ENCODE measurements around the gene WWOX.

Gene WWOX

DNA sequence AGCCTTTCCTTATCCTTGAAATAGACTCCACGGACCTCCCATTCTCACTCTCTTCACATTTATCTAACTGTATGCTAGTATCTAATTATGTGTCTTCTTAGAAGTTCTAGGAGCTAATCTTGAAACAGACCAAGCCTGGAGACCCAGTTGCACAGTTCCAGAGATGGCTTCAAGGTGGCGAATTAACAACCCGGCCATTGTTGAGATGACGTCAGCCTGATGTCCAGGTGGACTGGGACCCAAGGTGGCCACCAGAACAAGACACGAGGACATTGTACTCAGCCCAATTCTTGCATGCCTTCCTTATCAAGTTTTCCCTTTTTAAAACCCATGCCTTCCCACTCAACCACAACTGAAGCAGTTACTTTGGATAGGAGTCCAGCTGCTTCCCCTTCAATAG lies 29.5 kb upstream of the WWOX start:
- DNase-seq (ENCODE audit: low read depth, low spot score) = no peak
- TF ChIP-seq SUZ12 (IDR thresholded peaks at IDR 0.05; ENCODE audit: extremely low read depth, insufficient read depth, insufficient read length) (no peak), YY1 (IDR thresholded peaks at IDR 0.05; ENCODE audit: insufficient read depth, insufficient read length) (no peak), ZNF274 (IDR thresholded peaks at IDR 0.05; ENCODE audit: low read depth, low read length) (no peak)
- 0 out of 2 replicates have a peak, but pooled peaks cover 7% of the 10 kb centered on the region for H3K9me3 ChIP-seq (ENCODE audit: insufficient read depth, low read length)
- H3K4me1 ChIP-seq (ENCODE audit: insufficient read depth, insufficient read length) = no peaks in the 10 kb centered on the region
- no peak overlapping the region for H3K4me3 ChIP-seq (ENCODE audit: insufficient read length, low read depth)
- peaks cover 61% of the 10 kb centered on the region for H3K27me3 ChIP-seq (ENCODE audit: insufficient read depth, insufficient read length)
- H3K9ac ChIP-seq (ENCODE audit: insufficient read length, low read depth) = no peak overlapping the region
- H3K36me3 ChIP-seq (ENCODE audit: insufficient read depth, insufficient read length, low read length) = no peaks in the 10 kb centered on the region

GRCh38 chr16:78072275-78072674 lies 27.2 kb upstream of the WWOX start:
- Histone ChIP-seq H3K27me3 (ENCODE audit: insufficient read depth, insufficient read length) (peaks cover 78% of the 10 kb centered on the region), H3K4me3 (ENCODE audit: insufficient read length, low read depth) (no peak overlapping the region), H3K9me3 (ENCODE audit: insufficient read depth, low read length) (0 out of 2 replicates have a peak, but pooled peaks cover 5% of the 10 kb centered on the region), H3K9ac (ENCODE audit: insufficient read length, low read depth) (no peak overlapping the region), H3K4me1 (ENCODE audit: insufficient read depth, insufficient read length) (no peaks in the 10 kb centered on the region), H3K36me3 (ENCODE audit: insufficient read depth, insufficient read length, low read length) (no peaks in the 10 kb centered on the region)
- no peak for TF ChIP-seq YY1 (IDR thresholded peaks at IDR 0.05; ENCODE audit: insufficient read depth, insufficient read length)
- TF ChIP-seq ZNF274 (IDR thresholded peaks at IDR 0.05; ENCODE audit: low read depth, low read length) = no peak
- no peak for TF ChIP-seq SUZ12 (IDR thresholded peaks at IDR 0.05; ENCODE audit: extremely low read depth, insufficient read depth, insufficient read length)
- DNase-seq (ENCODE audit: low read depth, low spot score) = peak; percentile 20

- no peak for DNase-seq (ENCODE audit: low read depth, low spot score)
- TF ChIP-seq ZNF274 (IDR thresholded peaks at IDR 0.05; ENCODE audit: low read depth, low read length) = no peak
- Histone ChIP-seq H3K4me1 (ENCODE audit: insufficient read depth, insufficient read length) (no peaks in the 10 kb centered on the region), H3K9me3 (ENCODE audit: insufficient read depth, low read length) (no peaks in the 10 kb centered on the region), H3K27me3 (ENCODE audit: insufficient read depth, insufficient read length) (peaks cover 88% of the 10 kb centered on the region), H3K4me3 (ENCODE audit: insufficient read length, low read depth) (no peak overlapping the region), H3K9ac (ENCODE audit: insufficient read length, low read depth) (no peak overlapping the region), H3K36me3 (ENCODE audit: insufficient read depth, insufficient read length, low read length) (no peaks in the 10 kb centered on the region)
Observed at GRCh38 chr16:78075800-78076199, 23.7 kb upstream of the WWOX start.

- no peaks in the 10 kb centered on the region for H3K9me3 ChIP-seq (ENCODE audit: insufficient read depth, low read length)
- no peak overlapping the region for H3K4me3 ChIP-seq (ENCODE audit: insufficient read length, low read depth)
- no peak for DNase-seq (ENCODE audit: low read depth, low spot score)
- H3K36me3 ChIP-seq (ENCODE audit: insufficient read depth, insufficient read length, low read length) = no peaks in the 10 kb centered on the region
- H3K27me3 ChIP-seq (ENCODE audit: insufficient read depth, insufficient read length) = peaks cover 46% of the 10 kb centered on the region
- no peak overlapping the region for H3K9ac ChIP-seq (ENCODE audit: insufficient read length, low read depth)
- H3K4me1 ChIP-seq (ENCODE audit: insufficient read depth, insufficient read length) = no peaks in the 10 kb centered on the region
- TF ChIP-seq ZNF274 (IDR thresholded peaks at IDR 0.05; ENCODE audit: low read depth, low read length) = no peak
- no peak for TF ChIP-seq SUZ12 (IDR thresholded peaks at IDR 0.05; ENCODE audit: extremely low read depth, insufficient read depth, insufficient read length)
- no peak for TF ChIP-seq YY1 (IDR thresholded peaks at IDR 0.05; ENCODE audit: insufficient read depth, insufficient read length)
Observed at GRCh38 chr16:78081341-78081740, 18.1 kb upstream of the WWOX start.

GRCh38 chr16:78091419-78091818 lies 8.0 kb upstream of the WWOX start:
- H3K27me3 ChIP-seq (ENCODE audit: insufficient read depth, insufficient read length) = no peaks in the 10 kb centered on the region
- peaks cover 7% of the 10 kb centered on the region; the same call in 1 of the 2 replicates for H3K9me3 ChIP-seq (ENCODE audit: insufficient read depth, low read length)
- peaks cover 2% of the 10 kb centered on the region for H3K4me1 ChIP-seq (ENCODE audit: insufficient read depth, insufficient read length)
- TF ChIP-seq YY1 (IDR thresholded peaks at IDR 0.05; ENCODE audit: insufficient read depth, insufficient read length) (no peak), SUZ12 (IDR thresholded peaks at IDR 0.05; ENCODE audit: extremely low read depth, insufficient read depth, insufficient read length) (no peak), ZNF274 (IDR thresholded peaks at IDR 0.05; ENCODE audit: low read depth, low read length) (no peak)
- DNase-seq (ENCODE audit: low read depth, low spot score) = no peak
- H3K4me3 ChIP-seq (ENCODE audit: insufficient read length, low read depth) = no peak overlapping the region
- H3K9ac ChIP-seq (ENCODE audit: insufficient read length, low read depth) = no peak overlapping the region
- no peaks in the 10 kb centered on the region for H3K36me3 ChIP-seq (ENCODE audit: insufficient read depth, insufficient read length, low read length)

DNA sequence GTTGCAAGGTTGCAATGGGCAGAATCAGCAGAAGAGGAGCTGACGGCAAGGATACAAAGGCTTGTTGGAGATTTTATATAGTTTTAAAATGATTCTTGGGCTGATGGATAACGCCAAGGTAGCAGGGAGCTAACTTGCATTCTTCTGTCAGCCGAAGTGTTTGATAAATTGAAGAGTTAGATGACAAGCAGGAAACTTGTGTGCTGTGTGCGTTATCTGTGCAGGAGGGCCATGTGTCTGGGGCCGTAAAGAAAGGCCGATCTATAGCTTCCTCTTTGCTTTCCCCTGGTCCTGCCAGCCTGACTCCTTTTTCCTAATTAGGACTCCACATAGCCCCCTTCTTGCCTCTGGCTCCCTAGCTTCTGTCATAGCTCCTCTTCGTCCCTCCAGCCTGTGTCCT lies 6.7 kb upstream of the WWOX start:
- H3K4me3 ChIP-seq (ENCODE audit: insufficient read length, low read depth) = no peak overlapping the region
- TF ChIP-seq SUZ12 (IDR thresholded peaks at IDR 0.05; ENCODE audit: extremely low read depth, insufficient read depth, insufficient read length) (no peak), YY1 (IDR thresholded peaks at IDR 0.05; ENCODE audit: insufficient read depth, insufficient read length) (no peak), ZNF274 (IDR thresholded peaks at IDR 0.05; ENCODE audit: low read depth, low read length) (no peak)
- no peaks in the 10 kb centered on the region for H3K27me3 ChIP-seq (ENCODE audit: insufficient read depth, insufficient read length)
- H3K4me1 ChIP-seq (ENCODE audit: insufficient read depth, insufficient read length) = peaks cover 2% of the 10 kb centered on the region
- no peaks in the 10 kb centered on the region for H3K36me3 ChIP-seq (ENCODE audit: insufficient read depth, insufficient read length, low read length)
- H3K9ac ChIP-seq (ENCODE audit: insufficient read length, low read depth) = no peak overlapping the region
- H3K9me3 ChIP-seq (ENCODE audit: insufficient read depth, low read length) = peaks cover 7% of the 10 kb centered on the region; the same call in 1 of the 2 replicates
- no peak for DNase-seq (ENCODE audit: low read depth, low spot score)

GRCh38 chr16:78094166-78094565 lies 5.3 kb upstream of the WWOX start:
- H3K4me1 ChIP-seq (ENCODE audit: insufficient read depth, insufficient read length) = peaks cover 2% of the 10 kb centered on the region
- TF ChIP-seq SUZ12 (IDR thresholded peaks at IDR 0.05; ENCODE audit: extremely low read depth, insufficient read depth, insufficient read length) (no peak), YY1 (IDR thresholded peaks at IDR 0.05; ENCODE audit: insufficient read depth, insufficient read length) (no peak), ZNF274 (IDR thresholded peaks at IDR 0.05; ENCODE audit: low read depth, low read length) (no peak)
- H3K4me3 ChIP-seq (ENCODE audit: insufficient read length, low read depth) = no peak overlapping the region
- H3K9ac ChIP-seq (ENCODE audit: insufficient read length, low read depth) = no peak overlapping the region
- H3K27me3 ChIP-seq (ENCODE audit: insufficient read depth, insufficient read length) = no peaks in the 10 kb centered on the region
- no peaks in the 10 kb centered on the region for H3K36me3 ChIP-seq (ENCODE audit: insufficient read depth, insufficient read length, low read length)
- peaks cover 7% of the 10 kb centered on the region; the same call in 1 of the 2 replicates for H3K9me3 ChIP-seq (ENCODE audit: insufficient read depth, low read length)
- DNase-seq (ENCODE audit: low read depth, low spot score) = no peak

Data from NT2/D1 (cell line).